ENCODE measurements around the gene BNC2.

BNC2 gene

DNA sequence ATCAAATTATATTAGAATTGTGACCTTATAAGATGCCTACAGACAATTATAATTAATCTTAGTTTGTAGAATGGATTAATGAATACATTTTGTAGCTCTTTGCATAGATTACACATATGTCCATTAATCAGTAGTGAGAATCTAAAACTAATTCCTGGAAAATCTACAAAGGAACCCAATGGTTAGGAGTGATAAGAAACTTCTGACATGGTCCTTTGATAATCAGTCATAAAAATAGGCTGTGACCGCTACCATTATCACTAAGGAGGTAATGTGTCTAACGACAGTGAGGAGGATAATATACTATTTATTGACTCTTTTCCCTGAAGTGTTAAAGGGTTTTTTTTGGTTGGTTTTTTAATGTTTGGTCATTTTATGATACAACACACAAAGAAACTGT is 46.6 kb downstream of the BNC2 start:
- no peak overlapping the region for H2AFZ ChIP-seq
- no peak overlapping the region for H3K27ac ChIP-seq
- H3K4me2 ChIP-seq (ENCODE audit: low read length), result no peak overlapping the region
- no peaks in the 10 kb centered on the region for H3K9me3 ChIP-seq (ENCODE audit: control insufficient read depth, low read length)
- H3K36me3 ChIP-seq (ENCODE audit: control insufficient read depth, insufficient read depth, low read length), result no peaks in the 10 kb centered on the region
- peaks cover 3% of the 10 kb centered on the region for H3K79me2 ChIP-seq
- no peak overlapping the region for H3K4me3 ChIP-seq (ENCODE audit: low read depth, low read length)
- H3K4me1 ChIP-seq, result peaks cover 11% of the 10 kb centered on the region
- no peak overlapping the region for H3K9ac ChIP-seq
- TF ChIP-seq CTCF (IDR thresholded peaks at IDR 0.05), result no peak
- H3K27me3 ChIP-seq (ENCODE audit: control insufficient read depth, insufficient read depth, low read length), result no peaks in the 10 kb centered on the region

- Histone ChIP-seq H2AFZ (no peak overlapping the region), H3K36me3 (ENCODE audit: control insufficient read depth, insufficient read depth, low read length) (no peaks in the 10 kb centered on the region), H3K27me3 (ENCODE audit: control insufficient read depth, insufficient read depth, low read length) (no peaks in the 10 kb centered on the region), H3K79me2 (peaks cover 3% of the 10 kb centered on the region), H3K9ac (no peak overlapping the region), H3K4me3 (ENCODE audit: low read depth, low read length) (no peak overlapping the region), H3K9me3 (ENCODE audit: control insufficient read depth, low read length) (no peaks in the 10 kb centered on the region), H3K4me1 (peaks cover 14% of the 10 kb centered on the region), H3K27ac (no peak overlapping the region), H3K4me2 (ENCODE audit: low read length) (no peak overlapping the region)
- TF ChIP-seq CTCF (IDR thresholded peaks at IDR 0.05), result no peak
Measured at GRCh38 chr9:16821344-16821743, 49.1 kb downstream of the BNC2 start.

- H3K27me3 ChIP-seq (ENCODE audit: control insufficient read depth, insufficient read depth, low read length), result no peaks in the 10 kb centered on the region
- no peaks in the 10 kb centered on the region for H3K9me3 ChIP-seq (ENCODE audit: control insufficient read depth, low read length)
- no peaks in the 10 kb centered on the region for H3K79me2 ChIP-seq
- peaks cover 3% of the 10 kb centered on the region for H3K4me1 ChIP-seq
- H3K4me2 ChIP-seq (ENCODE audit: low read length), result no peak overlapping the region
- H3K9ac ChIP-seq, result no peak overlapping the region
- no peak overlapping the region for H3K27ac ChIP-seq
- TF ChIP-seq CTCF (IDR thresholded peaks at IDR 0.05), result no peak
- no peak overlapping the region for H3K4me3 ChIP-seq (ENCODE audit: low read depth, low read length)
- no peak overlapping the region for H2AFZ ChIP-seq
- no peaks in the 10 kb centered on the region for H3K36me3 ChIP-seq (ENCODE audit: control insufficient read depth, insufficient read depth, low read length)
Measured at GRCh38 chr9:16817514-16817913, 53.0 kb downstream of the BNC2 start.

DNA sequence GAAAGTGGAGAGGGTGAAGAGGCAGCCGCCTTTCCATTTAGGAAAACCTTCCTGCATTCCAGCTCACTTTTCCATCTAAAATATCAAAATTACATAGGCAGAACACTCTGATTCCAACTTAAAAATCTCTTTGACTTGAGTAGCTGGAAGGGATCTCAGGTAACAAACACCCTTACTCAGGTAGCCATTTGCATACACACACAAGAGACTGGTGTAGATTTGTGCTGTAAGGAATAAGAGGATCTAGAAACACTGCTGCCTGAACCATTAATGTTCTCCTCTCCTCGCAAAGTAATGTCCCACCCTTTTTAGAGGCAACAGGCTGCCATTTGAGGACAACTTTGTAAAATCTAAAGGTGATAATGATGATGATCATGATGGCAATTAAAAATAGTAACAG is 53.5 kb downstream of the BNC2 start:
- no peak for TF ChIP-seq CTCF (IDR thresholded peaks at IDR 0.05)
- H3K36me3 ChIP-seq (ENCODE audit: control insufficient read depth, insufficient read depth, low read length), result no peaks in the 10 kb centered on the region
- H3K4me3 ChIP-seq (ENCODE audit: low read depth, low read length), result no peak overlapping the region
- H3K4me1 ChIP-seq, result peaks cover 3% of the 10 kb centered on the region
- H3K27me3 ChIP-seq (ENCODE audit: control insufficient read depth, insufficient read depth, low read length), result no peaks in the 10 kb centered on the region
- no peak overlapping the region for H3K4me2 ChIP-seq (ENCODE audit: low read length)
- no peak overlapping the region for H3K27ac ChIP-seq
- H3K9me3 ChIP-seq (ENCODE audit: control insufficient read depth, low read length), result no peaks in the 10 kb centered on the region
- peaks cover 2% of the 10 kb centered on the region for H3K79me2 ChIP-seq
- H2AFZ ChIP-seq, result no peak overlapping the region
- no peak overlapping the region for H3K9ac ChIP-seq

- Histone ChIP-seq H3K36me3 (ENCODE audit: control insufficient read depth, insufficient read depth, low read length) (no peaks in the 10 kb centered on the region), H3K27ac (no peak overlapping the region), H3K9ac (no peak overlapping the region), H3K9me3 (ENCODE audit: control insufficient read depth, low read length) (no peaks in the 10 kb centered on the region), H3K79me2 (peaks cover 2% of the 10 kb centered on the region), H3K27me3 (ENCODE audit: control insufficient read depth, insufficient read depth, low read length) (no peaks in the 10 kb centered on the region), H2AFZ (no peak overlapping the region), H3K4me3 (ENCODE audit: low read depth, low read length) (no peak overlapping the region), H3K4me2 (ENCODE audit: low read length) (no peak overlapping the region), H3K4me1 (peaks cover 3% of the 10 kb centered on the region)
- no peak for TF ChIP-seq CTCF (IDR thresholded peaks at IDR 0.05)
Measured at GRCh38 chr9:16816011-16816410, 54.5 kb downstream of the BNC2 start.

All from parathyroid adenoma (tissue), 2 donors.